Stimulated activated CD4-positive, alpha-beta T cell treated with anti-CD3 and anti-CD28 coated beads, Interleukin-4, amount 100 ng/mL, for 48 hours (primary cell): ENCODE data around the gene UBE3A.
A peak's percentile ranks its signal among the peaks of the same experiment; 100 is the strongest.
"Not testable (repeated sequence)": the region's sequence is repeated elsewhere in the genome, so short reads cannot be mapped to it uniquely, and the experiment has no call there.

Experiments used
- DNase-seq, 2 donors: peaks; one replicate each; pipeline ENCODE4 v3.0.0-alpha.2; 2020; ENCODE audit warnings: low read depth in 2 of 2

UBE3A gene

GRCh38 chr15:25437777-25438600 is 835 bp downstream of the UBE3A start:
- peak; percentile 42 to 47 for DNase-seq

- DNase-seq: no peak
Observed at GRCh38 chr15:25436707-25437106, 2.1 kb downstream of the UBE3A start.

DNA sequence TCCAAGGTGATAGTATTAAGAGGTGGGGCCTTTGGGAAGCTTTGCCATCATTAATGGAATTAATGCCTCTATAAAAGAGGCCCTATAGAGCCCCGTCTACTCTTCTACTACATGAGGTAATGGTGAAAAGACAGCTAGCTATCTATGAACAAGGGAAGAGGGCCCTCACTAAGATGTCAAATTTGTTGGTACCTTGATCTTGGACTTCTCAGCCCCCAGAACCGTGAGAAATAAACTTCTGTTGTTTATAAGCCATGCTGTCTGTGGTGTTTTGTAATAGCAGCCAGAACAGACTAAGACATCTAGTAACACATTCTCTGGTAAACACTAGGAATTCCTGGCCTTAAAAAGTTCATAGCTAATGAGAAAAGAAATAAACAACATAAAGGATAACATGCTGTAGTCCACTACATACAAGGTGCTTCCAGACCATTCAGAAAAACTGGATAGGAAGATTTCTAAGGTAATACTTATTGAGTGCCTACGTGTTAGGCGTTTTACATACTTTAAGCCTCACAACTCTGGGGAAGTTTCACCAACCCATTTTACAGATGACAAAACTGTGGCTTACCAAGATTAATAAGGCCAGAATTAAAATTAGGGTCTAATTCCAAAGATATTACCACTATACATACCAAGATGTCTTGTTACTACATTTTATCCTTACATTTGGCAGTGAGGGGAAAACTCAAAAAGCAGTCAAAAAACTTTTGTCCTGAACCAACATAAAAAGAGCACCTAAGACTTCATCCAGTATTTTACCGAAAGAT is 3.2 kb downstream of the UBE3A start:
- no peak for DNase-seq

GRCh38 chr15:25433118-25433865 is 5.5 kb downstream of the UBE3A start:
- DNase-seq: no peak

DNA sequence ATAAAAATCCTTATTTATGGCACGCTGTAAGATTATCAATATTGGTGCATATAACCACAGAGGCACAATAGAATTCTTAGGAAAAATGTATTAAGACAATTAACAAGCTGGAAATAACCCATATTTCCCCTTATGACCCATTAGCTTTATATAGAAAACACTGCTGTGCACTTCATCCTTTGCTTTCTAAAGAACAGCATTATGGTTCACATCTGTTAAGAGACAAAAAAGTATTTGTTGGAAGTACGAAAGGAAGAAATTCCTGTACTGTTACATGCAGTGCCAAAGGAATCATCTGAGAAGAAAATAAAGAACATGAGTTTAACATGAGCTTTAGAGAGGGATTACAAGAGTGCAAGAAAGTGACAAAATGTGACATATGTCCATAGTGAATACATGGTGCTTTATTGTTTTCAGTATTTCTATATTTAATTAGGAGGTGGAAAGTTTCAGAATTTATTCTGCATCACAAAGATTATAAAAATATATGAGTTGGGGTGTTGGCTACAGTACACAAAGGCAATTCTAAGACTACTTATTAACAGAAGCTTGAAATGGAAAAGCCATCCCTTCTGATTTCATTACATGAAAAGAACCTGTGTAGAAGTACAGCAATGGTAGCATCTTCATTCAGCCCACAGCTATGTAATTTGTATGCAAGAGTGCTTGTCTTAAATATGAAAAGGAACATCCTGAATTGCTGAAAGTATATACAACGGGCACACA is 6.8 kb downstream of the UBE3A start:
- no peak for DNase-seq

GRCh38 chr15:25427861-25428260 is 11.0 kb downstream of the UBE3A start:
- no peak for DNase-seq

DNA sequence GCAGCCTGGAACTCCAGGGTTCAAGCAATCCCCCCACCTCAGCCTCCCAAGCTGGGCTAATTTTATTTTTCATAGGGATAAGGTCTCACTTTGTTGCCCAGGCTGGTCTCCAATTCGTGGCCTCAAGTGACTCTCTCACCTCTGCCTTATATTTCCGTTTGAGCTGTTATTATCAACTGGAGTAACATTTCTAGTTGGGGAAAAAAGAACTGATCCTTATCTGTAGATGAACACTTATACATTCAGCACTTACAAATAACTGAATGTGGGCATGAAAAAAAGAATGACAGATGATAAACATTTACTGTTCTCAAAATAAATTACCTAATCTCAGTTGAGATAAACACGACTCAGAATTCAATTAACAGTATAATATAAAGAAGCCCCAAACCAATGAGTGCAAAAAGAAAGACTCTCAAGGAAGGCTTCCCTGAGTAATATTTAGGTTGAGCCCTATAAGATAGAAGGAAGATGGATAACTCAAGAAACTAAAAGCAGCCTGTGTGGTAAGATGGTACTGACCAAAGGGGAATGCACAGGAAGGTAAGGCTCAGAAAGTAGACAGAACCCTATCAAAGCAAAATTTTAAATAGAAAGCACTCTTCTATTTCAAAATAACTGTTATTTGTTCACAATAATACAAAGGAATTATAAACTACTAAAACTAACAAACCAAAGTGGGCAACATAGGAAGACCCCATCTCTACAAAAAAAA is 11.8 kb downstream of the UBE3A start:
- no peak for DNase-seq

DNA sequence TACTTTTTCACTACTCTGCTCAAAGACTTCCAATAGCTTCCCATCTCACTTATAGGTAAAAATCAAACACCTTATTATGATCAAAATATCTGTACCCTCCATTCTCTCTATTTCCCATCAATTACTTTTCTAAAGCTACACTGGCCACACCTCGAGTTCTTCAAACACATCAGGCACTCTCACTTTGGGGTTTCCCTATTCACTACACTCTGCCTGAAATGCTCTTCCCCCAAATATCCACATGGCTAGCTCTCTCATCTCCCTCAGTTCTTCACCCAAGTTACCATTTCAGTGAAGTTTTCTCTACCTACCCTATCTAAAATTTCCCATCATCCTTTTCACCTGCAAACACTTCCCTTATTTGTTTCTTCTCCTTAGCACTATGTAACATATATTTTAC is 14.8 kb downstream of the UBE3A start:
- DNase-seq: no peak

DNA sequence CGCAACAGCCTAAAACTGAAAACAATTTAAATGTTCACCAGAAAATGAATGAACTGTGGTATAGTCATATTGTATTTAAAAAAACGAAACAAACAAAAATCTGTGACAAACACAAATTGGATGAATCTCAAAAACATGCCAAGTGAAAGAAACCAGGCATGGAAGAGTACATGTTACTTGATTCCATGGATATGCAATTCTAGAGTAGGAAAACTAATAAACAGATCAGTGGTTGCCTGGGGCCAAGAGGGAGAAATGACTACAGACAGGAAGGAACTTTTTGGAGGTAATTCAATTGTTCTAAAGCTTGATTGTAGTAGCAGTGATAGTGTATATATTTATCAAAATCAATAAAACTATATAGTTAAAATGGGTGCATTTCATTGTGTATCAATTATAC is 16.8 kb downstream of the UBE3A start:
- DNase-seq: no peak

- DNase-seq: no peak
Observed at GRCh38 chr15:25418202-25418601, 20.6 kb downstream of the UBE3A start.

GRCh38 chr15:25417604-25418003 is 21.2 kb downstream of the UBE3A start:
- DNase-seq: no peak

GRCh38 chr15:25416693-25417092 is 22.1 kb downstream of the UBE3A start:
- no peak for DNase-seq

DNA sequence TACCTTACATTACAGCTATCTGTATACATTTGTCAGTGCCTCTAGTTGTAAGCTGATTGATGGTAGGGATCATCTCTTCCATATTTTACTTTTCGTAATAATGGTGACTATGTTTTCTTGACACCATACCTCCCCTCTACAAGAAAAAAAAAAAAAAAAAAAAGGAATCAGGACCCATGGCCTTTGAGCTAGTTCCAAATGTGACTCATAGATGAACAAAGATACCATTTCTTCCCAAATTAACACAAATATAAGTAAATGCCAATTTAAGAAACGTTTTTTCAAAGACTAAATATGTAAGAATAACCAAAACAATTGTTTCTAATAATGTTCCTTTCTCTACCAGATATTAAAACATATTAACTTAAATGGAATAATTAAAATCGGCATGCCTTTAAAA is 23.1 kb downstream of the UBE3A start:
- DNase-seq: no peak

GRCh38 chr15:25415217-25415616 is 23.6 kb downstream of the UBE3A start:
- DNase-seq: no peak

GRCh38 chr15:25410649-25411048 is 28.2 kb downstream of the UBE3A start:
- no peak for DNase-seq

- DNase-seq: not testable (repeated sequence)
Observed at GRCh38 chr15:25409731-25410130, 29.1 kb downstream of the UBE3A start.

DNA sequence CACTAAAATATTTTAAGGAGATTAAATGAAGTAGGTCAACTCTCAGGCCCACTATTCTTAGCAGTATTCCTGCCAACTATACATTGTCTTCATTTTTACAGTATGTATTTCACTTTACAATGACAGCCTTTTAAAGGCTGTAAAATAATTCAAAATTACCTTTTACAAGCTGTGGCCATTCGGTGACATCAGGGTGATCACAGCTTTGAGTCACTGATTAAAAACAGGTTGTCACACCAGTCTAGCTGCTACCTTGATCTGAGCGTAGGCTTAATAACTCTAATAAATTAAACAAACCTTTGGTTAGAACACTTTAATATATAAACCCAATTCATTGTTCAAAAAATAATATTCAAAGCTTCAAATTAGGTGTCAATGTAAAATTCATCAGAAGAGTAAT is 29.9 kb downstream of the UBE3A start:
- no peak for DNase-seq

GRCh38 chr15:25408428-25408827 is 30.4 kb downstream of the UBE3A start:
- no peak for DNase-seq

DNA sequence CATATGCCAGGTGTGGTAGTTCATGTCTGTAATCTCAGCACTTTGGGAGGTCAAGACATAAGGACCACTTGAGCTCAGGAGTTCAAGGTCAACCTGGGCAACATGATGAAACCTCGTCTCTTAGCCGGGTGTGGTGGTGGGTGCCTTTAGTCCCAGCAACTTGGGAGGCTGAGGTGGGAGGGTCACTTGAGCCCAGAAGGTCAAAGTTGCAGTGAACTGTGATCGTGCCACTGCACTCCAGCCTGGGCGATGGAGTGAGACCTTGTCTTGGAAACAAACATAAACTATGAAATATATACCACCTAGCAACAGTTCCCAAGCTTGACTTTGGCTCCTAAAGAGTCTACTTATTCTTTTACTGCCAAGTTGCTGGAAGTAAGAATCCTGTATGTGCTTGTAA is 30.9 kb downstream of the UBE3A start:
- no peak for DNase-seq

GRCh38 chr15:25406846-25407245 is 32.0 kb downstream of the UBE3A start:
- DNase-seq: no peak

GRCh38 chr15:25406261-25406660 is 32.6 kb downstream of the UBE3A start:
- DNase-seq: no peak
